Neural progenitor cell (in vitro differentiated cells): ENCODE measurements around the gene RAB18.

Experiments
- EZH2 ChIP-seq: fragments of 200-600 bp; sonication (generic); IDR thresholded peaks from 2 replicates; pipeline ENCODE4 v1.6.1; 2017; ENCODE audit warnings: antibody characterized with exemption, mild to moderate bottlenecking, moderate library complexity
- TF ChIP-seq, protein P1 (sequence below): fragments of 200-600 bp; sonication (generic); IDR thresholded peaks from 2 replicates; pipeline ENCODE4 v1.5.1; 2017; ENCODE audit warnings: antibody characterized with exemption, mild to moderate bottlenecking

GRCh38 chr10:27526242-27526641, 22.1 kb downstream of the RAB18 start:
- TF ChIP-seq, protein P1, sequence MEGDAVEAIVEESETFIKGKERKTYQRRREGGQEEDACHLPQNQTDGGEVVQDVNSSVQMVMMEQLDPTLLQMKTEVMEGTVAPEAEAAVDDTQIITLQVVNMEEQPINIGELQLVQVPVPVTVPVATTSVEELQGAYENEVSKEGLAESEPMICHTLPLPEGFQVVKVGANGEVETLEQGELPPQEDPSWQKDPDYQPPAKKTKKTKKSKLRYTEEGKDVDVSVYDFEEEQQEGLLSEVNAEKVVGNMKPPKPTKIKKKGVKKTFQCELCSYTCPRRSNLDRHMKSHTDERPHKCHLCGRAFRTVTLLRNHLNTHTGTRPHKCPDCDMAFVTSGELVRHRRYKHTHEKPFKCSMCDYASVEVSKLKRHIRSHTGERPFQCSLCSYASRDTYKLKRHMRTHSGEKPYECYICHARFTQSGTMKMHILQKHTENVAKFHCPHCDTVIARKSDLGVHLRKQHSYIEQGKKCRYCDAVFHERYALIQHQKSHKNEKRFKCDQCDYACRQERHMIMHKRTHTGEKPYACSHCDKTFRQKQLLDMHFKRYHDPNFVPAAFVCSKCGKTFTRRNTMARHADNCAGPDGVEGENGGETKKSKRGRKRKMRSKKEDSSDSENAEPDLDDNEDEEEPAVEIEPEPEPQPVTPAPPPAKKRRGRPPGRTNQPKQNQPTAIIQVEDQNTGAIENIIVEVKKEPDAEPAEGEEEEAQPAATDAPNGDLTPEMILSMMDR: no peak
- no peak for TF ChIP-seq EZH2
